WI38 (cell line): ENCODE measurements around the gene AKAP13.
"Not testable (repeated sequence)": the region's sequence is repeated elsewhere in the genome, so short reads cannot be mapped to it uniquely, and the experiment has no call there.

Experiments used
- H3K4me3 ChIP-seq: 2 replicates; pipeline ENCODE4 v1.5.1; 2011; ENCODE audit warnings: low read depth, mild to moderate bottlenecking, control low read depth, low read length
- CTCF ChIP-seq: IDR thresholded peaks from 2 replicates; pipeline ENCODE4 v1.5.1; 2012; ENCODE audit warnings: low read depth, mild to moderate bottlenecking, control low read depth, low read length

AKAP13 gene

GRCh38 chr15:85646538-85647091, 266.2 kb downstream of the AKAP13 start:
- no peak overlapping the region for H3K4me3 ChIP-seq
- no peak for TF ChIP-seq CTCF

- no peak for TF ChIP-seq CTCF
- no peak overlapping the region for H3K4me3 ChIP-seq
Measured at GRCh38 chr15:85649372-85649771, 269.0 kb downstream of the AKAP13 start.

- no peak for TF ChIP-seq CTCF
- no peak overlapping the region for H3K4me3 ChIP-seq
Measured at GRCh38 chr15:85651548-85651947, 271.1 kb downstream of the AKAP13 start.

GRCh38 chr15:85652457-85652856, 272.1 kb downstream of the AKAP13 start:
- H3K4me3 ChIP-seq: no peak overlapping the region
- TF ChIP-seq CTCF: no peak

GRCh38 chr15:85657132-85657531, 276.7 kb downstream of the AKAP13 start:
- no peak for TF ChIP-seq CTCF
- no peak overlapping the region for H3K4me3 ChIP-seq

GRCh38 chr15:85658816-85659215, 278.4 kb downstream of the AKAP13 start:
- no peak for TF ChIP-seq CTCF
- no peak overlapping the region for H3K4me3 ChIP-seq

- no peak overlapping the region for H3K4me3 ChIP-seq
- no peak for TF ChIP-seq CTCF
Measured at GRCh38 chr15:85661859-85662258, 281.5 kb downstream of the AKAP13 start.

- H3K4me3 ChIP-seq: not testable (repeated sequence)
Measured at GRCh38 chr15:85665677-85666076, 285.3 kb downstream of the AKAP13 start.
